H9 (cell line): ENCODE results near the gene DDAH2. TPM values are rescaled to one million over a fixed set of nuclear protein-coding genes. Genes with fewer than 3 reads are reported as not detected.
A peak's percentile ranks its signal among the peaks of the same experiment; 100 is the strongest.

Experiments
- DNase-seq: peaks from one replicate; pipeline ENCODE4 v3.0.0-alpha.2; 2017
- H2AFZ ChIP-seq: one replicate; pipeline ENCODE4 v1.6.1; 2013; ENCODE audit warnings: mild to moderate bottlenecking, low read length, control low read depth, moderate library complexity
- H2AK5ac ChIP-seq: 2 replicates; pipeline ENCODE4 v1.6.1; 2013; ENCODE audit warnings: low read length, control low read depth, mixed read lengths; ENCODE audit not compliant: insufficient read length
- H2BK120ac ChIP-seq: one replicate; pipeline ENCODE4 v1.6.1; 2013; ENCODE audit warnings: low read depth, mild to moderate bottlenecking, low read length, control low read depth, inconsistent platforms; ENCODE audit not compliant: poor library complexity, severe bottlenecking
- H2BK12ac ChIP-seq: 2 replicates; pipeline ENCODE4 v1.6.1; 2013; ENCODE audit warnings: low read length, control low read depth, mixed read lengths, low read depth; ENCODE audit not compliant: insufficient read length
- H2BK15ac ChIP-seq: 2 replicates; pipeline ENCODE4 v1.6.1; 2013; ENCODE audit warnings: low read depth, low read length, control low read depth
- H2BK20ac ChIP-seq: one replicate; pipeline ENCODE4 v1.6.1; 2013; ENCODE audit warnings: low read depth, mild to moderate bottlenecking, low read length, control low read depth, inconsistent platforms; ENCODE audit not compliant: poor library complexity, severe bottlenecking
- H2BK5ac ChIP-seq: 2 replicates; pipeline ENCODE4 v1.6.1; 2013; ENCODE audit warnings: low read length, control low read depth, mixed read lengths; ENCODE audit not compliant: insufficient read length
- H3K14ac ChIP-seq: 2 replicates; pipeline ENCODE4 v1.6.1; 2013; ENCODE audit warnings: low read length, control low read depth; ENCODE audit not compliant: insufficient read depth
- H3K18ac ChIP-seq: 2 replicates; pipeline ENCODE4 v1.6.1; 2013; ENCODE audit warnings: low read depth, mild to moderate bottlenecking, mixed read lengths, low read length, control low read depth; ENCODE audit not compliant: insufficient read length
- H3K23ac ChIP-seq: 2 replicates; pipeline ENCODE4 v1.6.1; 2013; ENCODE audit warnings: low read length, control low read depth, mixed read lengths, low read depth; ENCODE audit not compliant: insufficient read length
- H3K23me2 ChIP-seq: 2 replicates; pipeline ENCODE4 v1.6.1; 2013; ENCODE audit warnings: low read depth, mild to moderate bottlenecking, mixed read lengths, low read length, control low read depth; ENCODE audit not compliant: insufficient read length, poor library complexity, severe bottlenecking
- H3K27ac ChIP-seq: 2 replicates; pipeline ENCODE4 v1.5.1; 2013; ENCODE audit warnings: low read length, control low read depth, mixed read lengths, low read depth; ENCODE audit not compliant: insufficient read length
- H3K27me3 ChIP-seq: 2 replicates; pipeline ENCODE4 v1.6.1; 2013; ENCODE audit warnings: low read length, control low read depth, inconsistent platforms; ENCODE audit not compliant: insufficient read depth
- H3K4ac ChIP-seq: 2 replicates; pipeline ENCODE4 v1.6.1; 2013; ENCODE audit warnings: low read depth, mild to moderate bottlenecking, control low read depth, inconsistent platforms, low read length, moderate library complexity
- H3K4me1 ChIP-seq: 2 replicates; pipeline ENCODE4 v1.6.1; 2013; ENCODE audit warnings: low read length, control low read depth, inconsistent platforms; ENCODE audit not compliant: insufficient read depth
- H3K4me2 ChIP-seq: 2 replicates; pipeline ENCODE4 v1.6.1; 2013; ENCODE audit warnings: low read length, control low read depth, mixed read lengths; ENCODE audit not compliant: insufficient read length, insufficient read depth
- H3K56ac ChIP-seq: 2 replicates; pipeline ENCODE4 v1.6.1; 2013; ENCODE audit warnings: low read depth, mild to moderate bottlenecking, mixed read lengths, low read length, control low read depth; ENCODE audit not compliant: insufficient read length
- H3K79me1 ChIP-seq: 2 replicates; pipeline ENCODE4 v1.6.1; 2013; ENCODE audit warnings: low read depth, mild to moderate bottlenecking, moderate library complexity, low read length, control low read depth, inconsistent platforms; ENCODE audit not compliant: insufficient read depth, poor library complexity, severe bottlenecking
- H3K79me2 ChIP-seq: 2 replicates; pipeline ENCODE4 v1.6.1; 2013; ENCODE audit warnings: low read length, control low read depth, inconsistent platforms; ENCODE audit not compliant: insufficient read depth
- H3K9ac ChIP-seq: 2 replicates; pipeline ENCODE4 v1.6.1; 2013; ENCODE audit warnings: low read length, control low read depth, mixed read lengths; ENCODE audit not compliant: insufficient read length; ENCODE audit errors: extremely low read depth
- H3K9me3 ChIP-seq: one replicate; pipeline ENCODE4 v1.6.1; 2013; ENCODE audit warnings: low read depth, low read length, inconsistent platforms; ENCODE audit not compliant: control insufficient read depth
- H3T11ph ChIP-seq: one replicate; pipeline ENCODE4 v1.6.1; 2013; ENCODE audit warnings: mild to moderate bottlenecking, low read length, control low read depth, inconsistent platforms
- H4K20me1 ChIP-seq: one replicate; pipeline ENCODE4 v1.6.1; 2013; ENCODE audit not compliant: control insufficient read depth, insufficient read length, insufficient read depth
- H4K5ac ChIP-seq: 2 replicates; pipeline ENCODE4 v1.6.1; 2013; ENCODE audit warnings: low read depth, mild to moderate bottlenecking, mixed read lengths, low read length, control low read depth; ENCODE audit not compliant: insufficient read length
- H4K8ac ChIP-seq: replicated peaks from 2 replicates; pipeline ENCODE4 v1.6.1; 2013; ENCODE audit warnings: low read length, control low read depth, mixed read lengths, low read depth; ENCODE audit not compliant: insufficient read length
- H4K91ac ChIP-seq: 2 replicates; pipeline ENCODE4 v1.6.1; 2013; ENCODE audit warnings: low read depth, mild to moderate bottlenecking, moderate library complexity, mixed read lengths, low read length, control low read depth; ENCODE audit not compliant: insufficient read length
- H3K27ac Mint-ChIP-seq, 3 experiments: 2 replicates in 2 of 3; 3 replicates in 1 of 3; pipeline ENCODE4 v1.8.0; 2020 to 2021; ENCODE audit warnings: mixed read lengths in 3 of 3, mild to moderate bottlenecking in 1 of 3, moderate library complexity in 1 of 3
- H3K27me3 Mint-ChIP-seq: 2 replicates; pipeline ENCODE4 v1.8.0; 2021; ENCODE audit warnings: low read depth, mild to moderate bottlenecking, moderate library complexity, mixed read lengths
- H3K36me3 Mint-ChIP-seq, 3 experiments: 2 replicates in 2 of 3; 3 replicates in 1 of 3; pipeline ENCODE4 v1.8.0; 2020 to 2021; ENCODE audit warnings: low read depth in 3 of 3, mixed read lengths in 3 of 3; ENCODE audit not compliant: insufficient read depth in 1 of 3
- H3K4me1 Mint-ChIP-seq, 2 experiments: 2 replicates each; pipeline ENCODE4 v1.8.0; 2020; ENCODE audit warnings: mixed read lengths in 2 of 2
- H3K4me3 Mint-ChIP-seq, 2 experiments: 2 replicates in 1 of 2; 3 replicates in 1 of 2; pipeline ENCODE4 v1.8.0; 2020 to 2021; ENCODE audit warnings: mild to moderate bottlenecking in 2 of 2, mixed read lengths in 2 of 2, moderate library complexity in 1 of 2
- H3K9me3 Mint-ChIP-seq, 2 experiments: 2 replicates in 1 of 2; 3 replicates in 1 of 2; pipeline ENCODE4 v1.8.0; 2020; ENCODE audit warnings: mild to moderate bottlenecking in 2 of 2, mixed read lengths in 2 of 2, moderate library complexity in 1 of 2
- WGBS: extraction: QIAGEN DNeasy Blood & Tissue Kit; methylation state at CpG from one replicate; pipeline ENCODE4 v1.1.7; 2013; ENCODE audit warnings: missing lambda C conversion rate, low lambda C conversion rate, mixed read lengths; ENCODE audit not compliant: insufficient read length; ENCODE audit errors: extremely low coverage; 5-methylcytosine and 5-hydroxymethylcytosine counted together
- total RNA-seq: library from RNA; stranded (reverse); gene quantifications from 2 replicates; pipeline ENCODE4 v1.2.1, GENCODE V29; 2021
- TF ChIP-seq, protein P1 (sequence below): fragments of 200-600 bp; sonication (generic); conservative IDR thresholded peaks from 3 replicates; pipeline ENCODE4 v1.8.0; 2021; ENCODE audit warnings: antibody characterized with exemption, mild to moderate bottlenecking

The DDAH2 gene
- total RNA-seq, 1 experiment from 2014 or later: 73.2 TPM

GRCh38 chr6:31763619-31763940 is 34.5 kb upstream of the DDAH2 start:
- no peaks in the 10 kb centered on the region for H3K4me1 ChIP-seq
- H3K79me1 ChIP-seq: no peaks in the 10 kb centered on the region
- no peak overlapping the region for H3K23ac ChIP-seq
- no peaks in the 10 kb centered on the region for H3K23me2 ChIP-seq
- H3K4ac ChIP-seq: no peak overlapping the region
- H3T11ph ChIP-seq: no peak overlapping the region
- no peak overlapping the region for H4K91ac ChIP-seq
- no peak overlapping the region for H4K8ac ChIP-seq
- no peak overlapping the region for H3K56ac ChIP-seq
- H2BK120ac ChIP-seq: no peak overlapping the region
- Mint-ChIP-seq H3K27ac (peak overlapping the region in 2 of 3 experiments; percentile 77 to 93; a peak in 5 of 7 replicates), H3K36me3 (peaks cover 13 to 43% (median 32%) of the 10 kb centered on the region in 3 experiments), H3K4me1 (peaks cover 23 to 27% of the 10 kb centered on the region in 2 experiments), H3K27me3 (no peaks in the 10 kb centered on the region; the same call in none of the 2 replicates), H3K9me3 (no peaks in the 10 kb centered on the region; a peak in 1 of 5 replicates), H3K4me3 (peak overlapping the region in 1 of 2 experiments; percentile 24; a peak in 2 of 5 replicates)
- H4K5ac ChIP-seq: no peak overlapping the region
- H2BK12ac ChIP-seq: no peak overlapping the region
- H3K9me3 ChIP-seq: no peaks in the 10 kb centered on the region
- H2BK5ac ChIP-seq: no peak overlapping the region
- H3K14ac ChIP-seq: no peak overlapping the region
- DNase-seq: peak; percentile 55
- no peak overlapping the region for H3K27ac ChIP-seq
- no peak overlapping the region for H2AK5ac ChIP-seq
- no peak overlapping the region for H3K4me2 ChIP-seq
- H3K18ac ChIP-seq: no peak overlapping the region
- no peak overlapping the region for H2BK20ac ChIP-seq
- TF ChIP-seq, protein P1, sequence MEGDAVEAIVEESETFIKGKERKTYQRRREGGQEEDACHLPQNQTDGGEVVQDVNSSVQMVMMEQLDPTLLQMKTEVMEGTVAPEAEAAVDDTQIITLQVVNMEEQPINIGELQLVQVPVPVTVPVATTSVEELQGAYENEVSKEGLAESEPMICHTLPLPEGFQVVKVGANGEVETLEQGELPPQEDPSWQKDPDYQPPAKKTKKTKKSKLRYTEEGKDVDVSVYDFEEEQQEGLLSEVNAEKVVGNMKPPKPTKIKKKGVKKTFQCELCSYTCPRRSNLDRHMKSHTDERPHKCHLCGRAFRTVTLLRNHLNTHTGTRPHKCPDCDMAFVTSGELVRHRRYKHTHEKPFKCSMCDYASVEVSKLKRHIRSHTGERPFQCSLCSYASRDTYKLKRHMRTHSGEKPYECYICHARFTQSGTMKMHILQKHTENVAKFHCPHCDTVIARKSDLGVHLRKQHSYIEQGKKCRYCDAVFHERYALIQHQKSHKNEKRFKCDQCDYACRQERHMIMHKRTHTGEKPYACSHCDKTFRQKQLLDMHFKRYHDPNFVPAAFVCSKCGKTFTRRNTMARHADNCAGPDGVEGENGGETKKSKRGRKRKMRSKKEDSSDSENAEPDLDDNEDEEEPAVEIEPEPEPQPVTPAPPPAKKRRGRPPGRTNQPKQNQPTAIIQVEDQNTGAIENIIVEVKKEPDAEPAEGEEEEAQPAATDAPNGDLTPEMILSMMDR: no peak
- no peaks in the 10 kb centered on the region for H4K20me1 ChIP-seq
- H3K9ac ChIP-seq: no peak overlapping the region
- H3K27me3 ChIP-seq: no peaks in the 10 kb centered on the region
- WGBS: no CpG with 5 or more reads among the region's 1 CpG
- H3K79me2 ChIP-seq: no peaks in the 10 kb centered on the region
- no peak overlapping the region for H2AFZ ChIP-seq
- H2BK15ac ChIP-seq: no peak overlapping the region
